Measurements from ENCODE around the gene ALG9.

The ALG9 gene

DNA sequence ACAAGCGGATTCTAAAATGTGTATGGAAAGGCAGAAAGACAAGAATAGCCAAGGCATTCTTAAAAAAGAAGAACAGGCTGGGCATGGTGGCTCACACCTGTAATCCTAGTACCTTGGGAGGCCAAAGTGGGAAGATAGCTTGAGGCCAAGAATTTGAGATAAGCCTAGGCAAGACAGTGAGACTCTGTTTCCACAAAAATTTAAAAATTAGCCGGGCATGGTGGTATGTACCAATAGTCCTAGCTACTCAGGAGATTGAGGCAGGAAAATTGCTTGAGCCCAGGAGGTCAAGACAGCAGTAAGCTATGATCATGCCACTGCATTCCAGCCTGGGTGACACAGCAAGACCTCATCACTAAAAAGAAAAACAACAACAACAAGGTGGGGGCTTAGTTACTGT lies 59.2 kb downstream of the ALG9 start:
- TF ChIP-seq MYC (IDR thresholded peaks at IDR 0.05; ENCODE audit: low read depth, low read length) (no peak), POLR2A (IDR thresholded peaks at IDR 0.05; ENCODE audit: extremely low read depth, insufficient read length) (no peak)
- TF ChIP-seq, protein P1, sequence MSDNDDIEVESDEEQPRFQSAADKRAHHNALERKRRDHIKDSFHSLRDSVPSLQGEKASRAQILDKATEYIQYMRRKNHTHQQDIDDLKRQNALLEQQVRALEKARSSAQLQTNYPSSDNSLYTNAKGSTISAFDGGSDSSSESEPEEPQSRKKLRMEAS (IDR thresholded peaks at IDR 0.05; ENCODE audit: low read depth, low read length) = no peak
- TF ChIP-seq, protein P2, sequence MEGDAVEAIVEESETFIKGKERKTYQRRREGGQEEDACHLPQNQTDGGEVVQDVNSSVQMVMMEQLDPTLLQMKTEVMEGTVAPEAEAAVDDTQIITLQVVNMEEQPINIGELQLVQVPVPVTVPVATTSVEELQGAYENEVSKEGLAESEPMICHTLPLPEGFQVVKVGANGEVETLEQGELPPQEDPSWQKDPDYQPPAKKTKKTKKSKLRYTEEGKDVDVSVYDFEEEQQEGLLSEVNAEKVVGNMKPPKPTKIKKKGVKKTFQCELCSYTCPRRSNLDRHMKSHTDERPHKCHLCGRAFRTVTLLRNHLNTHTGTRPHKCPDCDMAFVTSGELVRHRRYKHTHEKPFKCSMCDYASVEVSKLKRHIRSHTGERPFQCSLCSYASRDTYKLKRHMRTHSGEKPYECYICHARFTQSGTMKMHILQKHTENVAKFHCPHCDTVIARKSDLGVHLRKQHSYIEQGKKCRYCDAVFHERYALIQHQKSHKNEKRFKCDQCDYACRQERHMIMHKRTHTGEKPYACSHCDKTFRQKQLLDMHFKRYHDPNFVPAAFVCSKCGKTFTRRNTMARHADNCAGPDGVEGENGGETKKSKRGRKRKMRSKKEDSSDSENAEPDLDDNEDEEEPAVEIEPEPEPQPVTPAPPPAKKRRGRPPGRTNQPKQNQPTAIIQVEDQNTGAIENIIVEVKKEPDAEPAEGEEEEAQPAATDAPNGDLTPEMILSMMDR (IDR thresholded peaks at IDR 0.05; ENCODE audit: low read depth, low read length) = no peak
- DNase-seq (ENCODE audit: low read depth) = no peak
- no peak overlapping the region for H3K4me3 ChIP-seq (ENCODE audit: low read depth, low read length)

DNA sequence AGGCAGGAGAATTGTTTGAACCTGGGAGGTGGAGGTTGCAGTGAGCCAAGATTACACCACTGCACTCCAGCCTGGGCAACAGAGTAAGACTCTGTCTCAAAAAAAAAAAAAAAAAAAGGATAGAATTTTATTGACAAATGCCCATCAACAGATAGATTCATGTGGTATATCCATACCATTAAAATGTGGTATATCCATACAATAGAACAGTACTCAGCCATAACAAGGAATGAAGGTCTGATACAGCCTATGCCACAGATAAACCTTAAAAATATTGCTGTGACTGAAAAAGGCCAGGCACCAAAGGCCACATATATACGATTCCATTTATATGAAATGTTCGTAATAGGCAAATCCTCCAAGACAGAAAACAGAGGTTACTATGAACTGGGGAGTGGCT lies 59.9 kb downstream of the ALG9 start:
- TF ChIP-seq, protein P2 (IDR thresholded peaks at IDR 0.05; ENCODE audit: low read depth, low read length) = no peak
- TF ChIP-seq POLR2A (IDR thresholded peaks at IDR 0.05; ENCODE audit: extremely low read depth, insufficient read length) = no peak
- TF ChIP-seq, protein P1 (IDR thresholded peaks at IDR 0.05; ENCODE audit: low read depth, low read length) = no peak
- no peak overlapping the region for H3K4me3 ChIP-seq (ENCODE audit: low read depth, low read length)
- no peak for DNase-seq (ENCODE audit: low read depth)

DNA sequence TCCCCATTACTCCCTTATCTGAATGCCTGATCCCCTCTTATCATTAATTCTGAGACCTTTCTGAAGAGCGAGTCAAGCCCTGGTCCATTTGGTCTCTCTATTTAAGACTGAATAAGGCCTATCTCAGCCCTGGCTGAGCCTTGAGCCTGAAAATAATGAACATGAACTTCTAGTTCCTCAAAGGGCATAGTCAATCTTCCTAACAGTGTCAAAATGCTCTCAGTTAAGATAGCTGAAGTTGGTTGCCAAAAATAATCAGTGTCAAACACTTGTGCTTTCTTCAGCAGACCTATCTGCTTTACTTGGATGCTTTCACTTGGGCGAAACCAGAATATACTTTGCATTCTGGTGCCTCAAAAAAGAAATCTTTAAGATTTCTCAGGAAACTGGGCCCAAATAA lies 62.5 kb downstream of the ALG9 start:
- TF ChIP-seq, protein P1 (IDR thresholded peaks at IDR 0.05; ENCODE audit: low read depth, low read length) = no peak
- TF ChIP-seq POLR2A (IDR thresholded peaks at IDR 0.05; ENCODE audit: extremely low read depth, insufficient read length) = no peak
- TF ChIP-seq, protein P2 (IDR thresholded peaks at IDR 0.05; ENCODE audit: low read depth, low read length) = no peak
- no peak for TF ChIP-seq MYC (IDR thresholded peaks at IDR 0.05; ENCODE audit: low read depth, low read length)
- no peak overlapping the region for H3K4me3 ChIP-seq (ENCODE audit: low read depth, low read length)
- no peak for DNase-seq (ENCODE audit: low read depth)

DNA sequence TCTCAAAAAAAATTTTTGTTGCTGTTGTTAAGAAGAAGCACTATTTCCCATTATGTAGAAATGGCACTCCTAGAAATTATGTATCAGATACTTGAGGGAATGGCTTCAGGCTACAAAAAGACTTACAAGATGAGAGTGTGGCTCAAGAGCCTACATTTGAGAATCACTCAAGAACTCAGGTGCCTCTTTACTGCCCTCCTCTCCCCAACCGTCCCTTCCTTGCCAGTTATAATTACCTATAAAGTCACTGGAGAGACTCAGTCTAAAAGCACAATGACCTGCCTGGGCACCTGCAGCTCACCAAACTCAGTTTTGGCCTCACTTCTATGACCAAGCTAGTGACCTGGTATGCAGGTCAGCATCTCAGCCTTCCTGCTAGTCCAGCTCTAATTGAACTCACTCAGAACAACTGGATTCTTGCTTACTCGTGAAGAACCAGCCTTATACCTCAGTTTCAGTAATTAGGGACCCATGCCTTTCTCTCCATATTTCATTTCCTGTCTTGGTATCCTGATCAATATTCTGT lies 63.3 kb downstream of the ALG9 start:
- no peak for DNase-seq (ENCODE audit: low read depth)
- TF ChIP-seq, protein P2 (IDR thresholded peaks at IDR 0.05; ENCODE audit: low read depth, low read length) = no peak
- TF ChIP-seq MYC (IDR thresholded peaks at IDR 0.05; ENCODE audit: low read depth, low read length) (no peak), POLR2A (IDR thresholded peaks at IDR 0.05; ENCODE audit: extremely low read depth, insufficient read length) (no peak)
- TF ChIP-seq, protein P1 (IDR thresholded peaks at IDR 0.05; ENCODE audit: low read depth, low read length) = no peak
- H3K4me3 ChIP-seq (ENCODE audit: low read depth, low read length) = no peak overlapping the region

DNA sequence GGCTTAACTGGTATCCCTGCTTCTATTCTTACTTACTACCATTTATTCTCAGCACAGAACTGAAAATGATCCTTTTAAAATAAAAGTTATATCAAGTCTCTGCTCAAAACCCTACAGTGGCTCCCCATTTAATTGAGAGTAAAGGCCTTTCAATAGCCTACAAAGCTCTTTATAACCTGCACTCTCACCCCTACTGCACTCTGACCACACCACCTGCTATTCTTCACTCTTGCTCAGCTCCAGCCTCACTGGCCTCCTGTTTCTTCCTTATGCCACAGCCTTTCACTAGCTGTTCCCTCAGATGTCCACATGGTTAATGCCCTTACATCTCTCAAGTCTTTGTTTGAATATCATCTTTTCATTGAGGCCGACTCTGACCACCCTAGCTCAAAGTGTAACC lies 64.3 kb downstream of the ALG9 start:
- no peak overlapping the region for H3K4me3 ChIP-seq (ENCODE audit: low read depth, low read length)
- DNase-seq (ENCODE audit: low read depth) = no peak
- no peak for TF ChIP-seq POLR2A (IDR thresholded peaks at IDR 0.05; ENCODE audit: extremely low read depth, insufficient read length)
- no peak for TF ChIP-seq MYC (IDR thresholded peaks at IDR 0.05; ENCODE audit: low read depth, low read length)
- TF ChIP-seq, protein P2 (IDR thresholded peaks at IDR 0.05; ENCODE audit: low read depth, low read length) = no peak
- TF ChIP-seq, protein P1 (IDR thresholded peaks at IDR 0.05; ENCODE audit: low read depth, low read length) = no peak
